ENCODE data around the gene FAM184A.
"Not testable (repeated sequence)": the region's sequence is repeated elsewhere in the genome, so short reads cannot be mapped to it uniquely, and the experiment has no call there.

Gene FAM184A, protein sequence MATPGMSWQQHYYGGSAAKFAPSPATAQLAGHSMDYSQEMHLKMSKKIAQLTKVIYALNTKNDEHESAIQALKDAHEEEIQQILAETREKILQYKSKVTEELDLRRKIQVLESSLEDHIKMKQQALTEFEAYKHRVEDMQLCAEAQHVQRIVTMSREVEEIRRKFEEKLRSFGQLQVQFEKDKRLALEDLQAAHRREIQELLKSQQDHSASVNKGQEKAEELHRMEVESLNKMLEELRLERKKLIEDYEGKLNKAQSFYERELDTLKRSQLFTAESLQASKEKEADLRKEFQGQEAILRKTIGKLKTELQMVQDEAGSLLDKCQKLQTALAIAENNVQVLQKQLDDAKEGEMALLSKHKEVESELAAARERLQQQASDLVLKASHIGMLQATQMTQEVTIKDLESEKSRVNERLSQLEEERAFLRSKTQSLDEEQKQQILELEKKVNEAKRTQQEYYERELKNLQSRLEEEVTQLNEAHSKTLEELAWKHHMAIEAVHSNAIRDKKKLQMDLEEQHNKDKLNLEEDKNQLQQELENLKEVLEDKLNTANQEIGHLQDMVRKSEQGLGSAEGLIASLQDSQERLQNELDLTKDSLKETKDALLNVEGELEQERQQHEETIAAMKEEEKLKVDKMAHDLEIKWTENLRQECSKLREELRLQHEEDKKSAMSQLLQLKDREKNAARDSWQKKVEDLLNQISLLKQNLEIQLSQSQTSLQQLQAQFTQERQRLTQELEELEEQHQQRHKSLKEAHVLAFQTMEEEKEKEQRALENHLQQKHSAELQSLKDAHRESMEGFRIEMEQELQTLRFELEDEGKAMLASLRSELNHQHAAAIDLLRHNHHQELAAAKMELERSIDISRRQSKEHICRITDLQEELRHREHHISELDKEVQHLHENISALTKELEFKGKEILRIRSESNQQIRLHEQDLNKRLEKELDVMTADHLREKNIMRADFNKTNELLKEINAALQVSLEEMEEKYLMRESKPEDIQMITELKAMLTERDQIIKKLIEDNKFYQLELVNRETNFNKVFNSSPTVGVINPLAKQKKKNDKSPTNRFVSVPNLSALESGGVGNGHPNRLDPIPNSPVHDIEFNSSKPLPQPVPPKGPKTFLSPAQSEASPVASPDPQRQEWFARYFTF

DNA sequence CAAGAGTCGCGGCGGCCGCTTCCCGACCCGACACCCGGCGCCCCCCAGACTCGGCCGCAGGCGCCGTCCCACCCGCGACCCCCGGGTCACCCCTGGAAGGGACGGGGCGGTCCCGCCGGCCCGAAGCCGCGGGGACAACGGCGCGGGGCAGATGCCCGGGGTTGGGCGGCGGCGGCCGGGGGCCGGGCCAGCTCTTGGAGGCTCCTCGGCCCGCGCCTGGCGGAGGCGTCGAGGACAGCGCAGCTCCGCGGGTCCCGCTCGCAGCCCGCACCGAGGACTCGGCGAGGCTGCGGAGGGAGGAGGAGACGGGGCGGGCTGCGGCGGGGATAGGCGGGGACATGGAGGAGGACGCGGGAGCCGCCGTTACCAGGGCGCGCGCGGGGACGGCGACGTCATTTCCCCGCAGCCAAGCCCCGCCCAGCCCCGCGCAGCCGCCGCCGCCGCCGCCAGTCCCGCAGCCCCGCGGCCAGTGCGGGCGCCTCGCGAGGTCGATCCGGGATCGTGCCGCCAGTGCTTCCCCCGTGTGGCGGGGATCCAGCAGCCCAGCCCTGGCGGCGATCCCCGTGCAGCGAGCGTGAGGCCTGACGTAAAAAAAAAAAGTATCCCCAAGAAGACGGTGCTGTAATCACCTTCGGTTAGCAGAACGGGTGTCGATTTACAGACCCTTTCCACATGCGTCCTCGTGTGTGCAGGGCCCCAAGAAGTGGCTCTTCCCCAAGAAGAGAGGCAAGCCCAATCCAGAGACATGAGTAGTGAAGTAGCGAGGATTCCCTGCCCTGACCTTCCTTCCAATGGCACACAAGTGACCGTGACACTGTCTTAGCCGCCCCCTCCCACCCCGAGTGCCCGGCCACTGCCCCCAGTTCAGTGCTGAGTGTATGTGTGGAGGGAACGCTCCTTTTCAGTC is at the start of gene FAM184A:
Gene FAM184A (minus strand): TSS at position 289 of the 907 bp plus-strand sequence. CDS start 365 bp downstream, outside the sequence.
- DNase-seq: peak; percentile 74

DNA sequence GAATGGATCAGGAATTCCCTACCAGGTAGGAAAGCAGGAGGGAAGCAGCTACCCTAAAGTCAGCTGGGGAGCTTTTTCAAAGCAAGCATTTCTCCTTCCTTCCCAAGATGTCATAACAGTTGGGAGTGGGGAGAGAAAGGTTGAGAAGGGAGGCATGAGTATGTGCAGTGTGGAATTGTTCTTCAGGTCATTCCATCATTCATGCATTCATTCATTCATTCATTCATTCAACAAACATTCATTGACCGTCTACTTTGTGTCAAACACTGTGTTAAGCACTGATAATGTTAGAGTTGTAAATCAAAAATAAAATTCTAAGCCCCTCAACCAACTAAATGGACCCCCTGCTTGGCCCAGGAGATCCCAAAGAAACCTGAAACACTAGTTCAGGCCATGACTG is 49.2 kb upstream of the FAM184A start:
- DNase-seq: no peak

DNA sequence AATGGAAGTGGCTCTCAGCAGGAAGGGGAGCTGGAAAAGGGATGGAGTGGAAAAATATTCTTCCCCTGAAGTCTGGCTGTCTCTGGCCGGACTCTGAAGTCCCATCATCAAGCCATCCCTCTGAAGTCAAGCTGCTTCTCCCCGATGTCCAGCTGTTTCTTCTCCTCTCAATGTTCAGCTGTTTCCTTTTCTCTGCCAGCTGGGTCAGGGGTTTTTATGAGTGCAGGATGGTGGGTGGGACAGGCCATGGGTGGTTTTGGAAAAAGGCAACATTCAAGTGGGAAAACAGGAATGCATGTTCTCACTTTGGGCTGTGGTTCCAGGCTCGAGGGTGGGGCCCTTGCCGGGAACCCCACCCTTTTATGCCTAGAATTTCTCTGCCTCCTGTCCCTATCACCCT is 48.4 kb upstream of the FAM184A start:
- no peak for DNase-seq

DNA sequence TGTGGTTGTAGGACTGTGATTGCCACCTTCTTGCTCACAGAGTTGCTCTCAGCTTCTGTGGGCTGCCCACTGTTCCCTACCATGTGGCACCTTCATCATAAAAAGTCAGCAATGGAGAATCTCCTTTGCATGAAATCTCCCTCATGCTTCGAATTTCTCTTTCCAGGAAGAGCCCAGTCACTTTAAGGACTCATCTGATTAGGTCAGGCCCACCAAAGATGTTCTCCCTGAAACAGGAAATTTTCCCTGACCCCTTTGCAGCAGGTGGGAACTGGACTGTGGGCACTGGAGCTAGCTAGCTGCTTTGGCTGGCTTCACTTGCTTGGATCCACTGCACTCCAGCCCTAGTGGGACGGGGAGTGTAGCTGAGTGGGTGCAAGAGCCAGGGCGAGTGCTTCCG is 47.7 kb upstream of the FAM184A start:
- DNase-seq: no peak

DNA sequence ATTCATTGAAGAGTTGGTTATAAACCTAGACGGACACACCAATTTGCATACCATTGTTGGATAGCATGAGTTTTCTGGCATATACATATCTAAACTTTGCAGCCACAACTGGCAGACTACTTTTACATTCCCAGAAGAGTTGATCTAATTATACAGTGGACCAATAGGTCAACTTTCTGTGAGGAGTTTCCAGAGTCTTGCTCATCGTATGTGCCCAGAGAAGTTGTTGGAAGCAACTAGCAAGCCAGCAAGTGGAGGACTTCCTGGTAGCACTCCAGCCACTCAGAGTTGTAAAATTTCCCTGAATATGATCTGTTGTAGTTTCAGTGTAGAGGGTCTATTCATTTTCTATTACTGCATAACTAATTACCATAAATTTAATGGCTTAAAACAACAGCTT is 47.1 kb upstream of the FAM184A start:
- DNase-seq: no peak

DNA sequence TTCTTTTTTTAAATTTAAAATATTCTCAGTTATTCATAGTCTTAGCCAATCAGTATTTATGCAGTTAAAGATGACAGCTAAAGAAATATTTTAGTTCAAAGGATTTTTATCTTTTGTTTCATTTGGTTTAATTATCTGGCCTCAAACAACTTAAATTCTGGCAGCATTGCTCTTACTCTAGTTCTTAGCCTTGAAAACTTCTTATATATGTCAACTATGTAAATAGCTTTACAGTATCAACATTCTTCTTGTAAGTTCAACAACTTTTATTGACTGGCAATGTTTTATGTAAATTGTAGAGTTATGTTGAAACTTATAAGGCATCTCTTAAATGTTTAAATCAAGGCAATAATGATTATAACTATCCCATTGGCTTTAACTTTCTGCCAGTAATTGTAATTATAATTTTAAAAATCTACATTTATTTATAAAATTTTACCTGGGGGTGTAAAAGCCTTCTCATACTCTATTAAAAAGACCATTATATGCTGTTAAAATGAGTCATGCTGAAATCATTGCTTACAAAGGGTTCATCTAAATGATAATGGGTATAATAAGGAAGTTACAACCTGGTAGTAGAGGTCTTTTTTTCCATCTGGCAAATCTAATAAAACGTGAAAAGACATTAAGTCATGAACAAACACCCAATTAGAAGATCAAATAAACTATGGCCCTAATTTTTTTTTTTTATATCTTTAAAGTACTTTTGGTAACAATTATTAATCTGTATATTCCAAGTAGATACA is 45.8 kb upstream of the FAM184A start:
- DNase-seq: no peak

DNA sequence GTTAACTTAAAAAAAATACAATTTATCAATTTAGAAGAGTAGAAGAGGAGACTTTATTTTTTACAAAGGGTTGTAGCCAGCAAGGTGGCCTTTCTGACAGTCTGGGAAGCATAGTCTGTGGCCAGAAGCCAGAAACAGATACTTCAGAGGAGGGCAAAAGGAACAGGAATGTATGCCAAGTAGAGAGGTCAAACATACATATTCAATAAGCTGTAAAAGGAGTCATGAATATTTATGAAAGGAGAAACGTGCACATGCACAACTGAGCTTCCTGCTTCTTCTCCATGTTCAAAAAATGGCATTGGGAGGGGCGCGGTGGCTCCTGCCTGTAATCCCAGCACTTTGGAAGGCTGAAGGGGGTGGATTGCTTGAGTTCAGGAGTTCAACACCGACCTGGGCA is 43.9 kb upstream of the FAM184A start:
- DNase-seq: no peak

DNA sequence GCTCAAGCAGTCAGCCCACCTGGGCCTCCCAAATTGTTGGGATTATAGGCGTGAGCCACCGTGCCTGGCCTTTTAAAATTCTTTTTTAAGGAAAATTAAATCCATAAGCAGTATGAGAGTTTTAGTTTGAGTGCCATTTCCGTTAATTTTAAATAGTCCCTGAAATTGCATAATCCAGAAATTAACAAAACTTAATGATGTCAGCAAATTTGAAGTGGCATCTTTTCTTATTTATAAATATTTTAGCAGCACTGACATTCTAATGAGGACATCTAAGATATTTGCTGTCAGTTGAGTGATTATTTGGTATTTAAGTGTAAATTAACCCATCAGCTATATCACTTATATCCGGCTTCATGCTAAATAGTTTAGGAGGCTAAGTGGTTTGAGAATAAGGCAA is 42.9 kb upstream of the FAM184A start:
- DNase-seq: no peak

DNA sequence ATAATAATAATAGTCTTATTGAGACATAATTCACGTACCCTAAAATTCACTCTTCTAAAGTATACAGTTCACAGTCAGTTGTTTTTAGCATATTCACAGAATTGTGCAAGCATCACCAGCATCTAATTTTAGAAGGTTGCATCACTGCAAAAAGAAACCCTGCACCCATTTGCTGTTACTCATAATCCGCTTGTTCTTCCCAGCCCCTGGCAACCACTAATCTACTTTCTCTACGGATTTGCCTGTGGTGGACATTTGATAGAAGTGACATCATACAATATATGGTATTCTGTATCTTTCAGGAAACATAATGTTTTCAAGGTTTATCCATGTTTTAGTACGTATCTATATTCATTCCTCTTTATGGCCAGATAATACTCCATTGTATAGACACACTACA is 41.5 kb upstream of the FAM184A start:
- DNase-seq: peak; percentile 11

DNA sequence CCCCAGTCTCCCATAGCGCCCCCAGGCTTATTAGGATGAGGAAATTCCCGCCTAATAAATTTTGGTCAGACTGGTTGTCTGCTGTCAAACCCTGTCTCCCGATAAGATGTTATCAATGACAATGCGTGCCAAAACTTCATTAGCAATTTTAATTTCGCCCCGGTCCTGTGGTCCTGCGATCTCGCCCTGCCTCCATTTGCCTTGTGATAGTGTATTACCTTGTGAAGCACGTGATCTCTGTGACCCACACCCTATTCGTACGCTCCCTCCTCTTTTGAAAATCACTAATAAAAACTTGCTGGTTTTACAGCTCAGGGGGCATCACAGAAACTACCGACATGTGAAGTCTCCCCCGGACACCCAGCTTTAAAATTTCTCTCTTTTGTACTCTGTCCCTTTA is 40.6 kb upstream of the FAM184A start:
- not testable (repeated sequence) for DNase-seq

DNA sequence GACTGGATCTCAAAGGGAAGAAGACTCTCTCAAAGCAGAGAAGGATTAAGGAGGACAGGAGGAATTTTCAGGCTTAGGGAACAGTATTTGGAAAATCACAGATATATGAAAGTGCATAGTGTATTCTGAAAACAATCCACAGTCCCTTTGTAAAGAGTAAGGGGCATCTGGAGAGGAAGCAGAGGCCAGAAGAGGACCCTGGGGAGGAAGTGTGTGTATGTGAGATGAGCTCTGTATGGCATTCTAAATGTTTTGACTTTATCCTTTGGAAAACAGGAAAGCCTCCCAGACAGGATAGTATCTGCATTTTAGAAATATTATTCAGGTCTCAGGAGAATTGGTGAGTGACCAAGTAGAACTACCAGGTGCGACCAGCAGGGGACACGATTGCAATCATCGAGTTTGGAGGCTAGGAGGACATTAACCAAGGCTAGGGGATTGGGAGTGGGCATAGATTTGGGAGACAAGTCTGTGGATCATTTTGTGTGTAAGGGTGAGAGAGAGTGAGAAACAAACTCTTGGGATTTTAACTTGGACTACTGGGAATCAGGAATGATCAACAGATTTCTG is 38.3 kb upstream of the FAM184A start:
- DNase-seq: no peak

DNA sequence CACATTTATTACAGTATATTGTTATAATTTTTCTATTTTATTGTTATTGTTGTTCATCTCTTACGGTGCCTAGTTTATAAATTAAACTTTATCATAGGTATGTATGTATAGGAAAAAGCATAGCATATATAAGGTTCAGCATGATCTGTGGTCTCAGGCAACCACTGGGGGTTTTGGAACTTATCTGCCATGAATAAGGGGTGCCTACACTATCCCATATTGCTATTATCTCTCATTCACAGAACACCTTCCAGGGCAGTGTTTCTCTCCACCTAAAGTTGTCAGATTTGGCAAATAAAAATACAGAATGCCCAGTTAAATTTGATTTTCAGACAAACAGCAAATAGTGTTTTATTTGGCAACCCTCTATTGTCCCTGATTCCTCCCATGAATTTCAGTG is 35.5 kb upstream of the FAM184A start:
- DNase-seq: no peak

DNA sequence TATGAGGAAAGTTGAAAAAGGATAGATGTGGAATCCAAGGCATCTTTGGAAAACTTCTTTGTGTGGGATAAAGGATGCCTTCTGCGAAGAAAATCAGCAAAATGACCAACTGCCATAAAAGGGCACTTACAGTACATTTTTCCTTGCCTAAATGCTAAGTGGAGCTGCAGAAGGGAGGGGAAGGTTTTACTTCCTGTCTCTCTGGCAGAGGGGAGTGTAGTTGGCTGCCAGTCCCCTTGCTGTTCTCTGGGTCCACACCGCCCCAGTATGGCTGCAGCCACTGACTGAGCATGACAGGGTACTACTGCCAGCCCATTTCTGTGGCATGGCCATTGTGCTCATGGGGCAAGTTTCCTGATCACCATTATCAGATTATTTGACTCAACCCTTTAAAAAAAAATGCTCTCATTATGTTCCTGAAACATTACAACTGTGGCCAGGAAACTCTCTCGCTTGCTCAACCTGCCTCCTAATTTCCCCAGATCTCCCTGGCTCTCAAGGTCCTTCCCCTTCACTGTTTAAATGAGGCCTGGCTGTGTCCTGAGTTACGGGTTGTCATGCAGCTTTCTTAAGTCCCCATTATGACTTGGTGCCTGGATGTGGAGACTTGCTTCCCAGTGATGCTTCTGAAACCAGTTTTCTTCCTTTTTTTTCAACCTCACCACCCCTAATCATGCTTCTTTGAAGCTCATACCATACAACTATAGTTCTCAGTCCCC is 34.5 kb upstream of the FAM184A start:
- DNase-seq: peak; percentile 2

DNA sequence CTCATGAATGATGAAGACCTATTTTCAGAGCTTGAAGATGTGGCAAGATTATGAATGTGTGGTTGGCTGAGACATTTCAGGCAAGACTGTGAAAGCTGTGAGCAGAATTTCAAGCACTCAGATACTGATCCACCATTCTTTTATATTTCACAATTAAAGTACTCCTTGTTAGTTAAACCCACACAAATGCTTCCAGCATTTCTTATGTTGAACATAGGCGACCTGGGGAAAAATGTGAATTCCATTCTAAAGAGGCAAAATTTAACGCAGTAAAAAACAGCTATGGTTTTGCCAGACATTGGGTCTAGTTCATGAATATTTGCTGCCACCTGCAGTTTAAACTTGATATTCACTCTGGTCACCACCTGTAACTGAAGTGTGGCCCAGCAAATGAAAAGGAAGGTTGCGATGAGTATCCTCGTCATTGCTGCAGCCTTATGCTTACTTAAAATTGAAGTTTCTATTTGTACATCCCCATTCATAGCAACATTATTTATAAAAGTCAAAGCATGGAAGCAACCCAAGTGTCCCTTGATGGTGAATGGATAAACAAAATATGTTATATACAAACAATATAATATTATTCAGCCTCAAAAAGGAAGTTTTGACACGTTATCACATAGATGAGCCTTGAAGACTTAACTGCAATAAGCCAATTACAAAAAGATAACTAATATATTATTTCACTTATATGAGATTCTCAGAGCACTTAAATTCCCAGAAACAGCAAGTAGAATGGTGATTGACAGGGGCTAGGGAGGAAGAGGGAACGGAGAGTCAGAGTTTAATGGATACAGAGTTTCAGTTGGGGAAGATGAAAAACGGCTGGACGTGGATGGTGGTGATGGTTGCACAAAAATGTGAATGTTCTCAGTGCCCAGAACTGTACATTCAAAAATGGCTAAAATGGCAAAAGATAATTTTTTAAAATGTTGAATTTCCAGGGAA is 32.4 kb upstream of the FAM184A start:
- DNase-seq: peak; percentile 19

DNA sequence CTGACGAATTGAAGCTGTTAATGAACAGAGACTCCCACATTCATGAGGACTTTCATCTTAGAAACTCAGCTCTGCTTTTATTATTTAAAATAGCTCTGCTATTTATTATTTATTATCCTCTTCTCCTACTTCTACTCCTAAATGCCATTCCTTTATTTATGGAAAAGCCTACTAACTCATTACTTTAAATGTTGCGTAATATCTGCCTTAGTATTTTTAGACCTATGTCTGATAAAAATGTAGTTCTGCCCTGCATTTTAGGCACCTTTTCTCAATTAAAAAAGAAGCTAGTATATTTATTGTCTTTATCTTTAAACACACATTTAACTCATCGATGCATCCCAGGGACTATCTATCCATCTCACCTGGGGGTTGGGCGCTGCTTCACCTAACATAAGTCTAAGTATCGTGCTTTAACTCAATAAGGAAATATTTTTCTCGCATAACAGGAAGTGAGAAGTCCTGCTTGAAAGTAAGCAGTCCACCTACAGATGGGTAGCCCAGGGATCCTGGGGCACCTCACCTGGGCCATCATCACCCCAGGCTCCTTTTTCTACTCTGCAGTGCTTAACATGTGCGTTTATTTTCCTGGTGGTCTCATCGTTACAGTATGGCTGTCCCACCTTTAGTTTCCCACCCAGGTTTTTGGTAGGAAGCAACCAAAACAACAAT is 31.3 kb upstream of the FAM184A start:
- DNase-seq: no peak

DNA sequence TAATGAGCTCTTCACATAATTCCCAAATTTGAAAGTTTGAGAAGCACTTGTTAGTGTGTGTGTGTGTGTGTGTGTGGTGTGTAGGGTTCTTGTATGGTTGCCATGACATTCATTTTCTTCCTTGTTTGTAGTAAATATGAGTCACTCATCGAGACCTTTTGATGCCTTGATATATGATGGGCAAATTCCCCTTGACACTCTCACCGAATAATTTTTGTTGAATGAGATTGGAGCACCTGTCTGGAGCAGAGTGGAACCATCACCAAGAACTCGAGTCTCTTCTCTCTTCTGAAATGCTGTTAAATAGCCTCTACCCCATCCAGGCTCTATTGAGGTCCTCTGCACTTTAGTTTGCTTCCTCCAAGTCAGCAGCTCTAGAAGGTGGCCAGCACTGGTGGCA is 29.6 kb upstream of the FAM184A start:
- DNase-seq: no peak

DNA sequence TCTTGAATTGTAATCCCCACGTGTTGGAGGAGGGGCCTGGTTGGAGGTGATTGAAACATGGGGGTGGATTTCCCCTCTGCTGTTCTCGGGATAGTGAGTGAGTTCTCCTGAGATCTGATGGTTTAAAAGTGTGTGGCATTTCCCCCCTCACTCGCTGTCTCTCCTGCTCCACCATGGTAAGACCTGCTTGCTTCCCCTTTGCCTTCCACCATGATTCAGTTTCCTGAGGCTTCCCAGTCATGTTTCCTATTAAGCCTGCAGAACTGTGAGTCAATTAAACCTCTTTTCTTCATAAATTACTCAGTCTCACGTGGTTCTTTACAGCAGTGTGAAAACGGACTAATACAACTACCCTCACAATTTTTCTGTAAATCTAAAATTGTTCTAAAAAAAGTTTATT is 26.8 kb upstream of the FAM184A start:
- DNase-seq: no peak

DNA sequence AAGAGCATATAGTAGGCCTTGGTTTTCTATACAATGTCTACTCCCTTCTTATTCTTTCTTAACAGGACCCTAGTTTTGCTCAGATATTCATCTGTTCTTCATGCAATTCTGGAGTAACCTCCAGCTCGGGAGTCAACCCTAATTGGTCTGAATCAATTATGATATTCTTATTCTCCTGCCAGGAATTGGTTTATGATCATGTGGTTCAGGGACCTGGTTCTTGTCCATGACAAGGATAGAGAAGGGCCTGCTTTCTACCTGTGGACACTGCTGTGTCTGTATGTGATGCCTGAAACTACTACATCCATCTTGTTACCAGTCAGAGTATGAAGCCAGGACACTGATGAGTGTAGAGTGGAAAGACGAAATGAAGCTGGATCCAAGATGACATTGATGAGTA is 24.4 kb upstream of the FAM184A start:
- DNase-seq: no peak

DNA sequence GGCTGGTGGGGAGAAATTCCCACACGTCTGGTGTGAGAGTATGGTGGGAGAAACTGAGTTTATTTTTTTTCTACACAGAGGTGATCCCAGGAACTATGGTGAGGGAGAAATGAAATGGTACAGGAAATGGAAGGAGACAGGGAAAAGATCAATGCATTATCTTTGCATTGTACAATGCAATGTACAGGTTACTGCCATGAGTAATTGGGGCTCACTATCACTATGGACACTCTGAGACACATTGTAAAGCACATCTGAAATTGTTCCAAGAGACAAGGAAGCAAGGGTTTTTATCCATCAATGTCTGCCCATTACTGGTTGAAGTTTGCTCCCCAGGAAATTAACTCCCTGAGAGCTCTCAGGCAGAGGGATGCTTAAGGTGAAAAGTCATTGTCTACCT is 21.7 kb upstream of the FAM184A start:
- no peak for DNase-seq

Measured in CD4-positive, alpha-beta T cell treated with Interferon gamma for 1 hour (primary cell).